Germinal center (tissue), 1 donor: ENCODE measurements around the gene SUGP2.

Experiments used
- DNase-seq: peaks from one replicate; pipeline ENCODE4 v3.0.0; 2012; ENCODE audit warnings: mixed read lengths, low spot score

Gene SUGP2

GRCh38 chr19:18951721-18952281, 81.5 kb downstream of the SUGP2 start:
- no peak for DNase-seq

DNA sequence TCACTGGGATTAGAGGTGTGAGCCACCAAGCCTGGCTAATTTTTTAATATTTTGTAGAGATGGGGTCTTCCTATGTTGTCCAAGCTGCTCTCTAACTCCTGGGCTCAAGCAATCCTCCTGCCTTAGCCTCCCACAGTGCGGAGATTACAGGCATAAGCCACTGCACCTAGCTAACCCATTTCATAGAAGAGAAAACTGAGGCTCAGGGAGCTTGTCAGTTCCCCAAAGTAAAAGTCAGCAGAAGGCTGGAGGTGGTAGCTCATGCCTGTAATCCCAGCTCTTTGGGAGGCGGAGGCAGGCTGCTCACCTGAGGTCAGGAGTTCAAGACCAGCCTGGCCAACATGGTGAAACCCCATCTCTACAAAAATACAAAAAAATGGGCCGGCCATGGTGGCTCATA, 83.5 kb downstream of the SUGP2 start:
- no peak for DNase-seq

DNA sequence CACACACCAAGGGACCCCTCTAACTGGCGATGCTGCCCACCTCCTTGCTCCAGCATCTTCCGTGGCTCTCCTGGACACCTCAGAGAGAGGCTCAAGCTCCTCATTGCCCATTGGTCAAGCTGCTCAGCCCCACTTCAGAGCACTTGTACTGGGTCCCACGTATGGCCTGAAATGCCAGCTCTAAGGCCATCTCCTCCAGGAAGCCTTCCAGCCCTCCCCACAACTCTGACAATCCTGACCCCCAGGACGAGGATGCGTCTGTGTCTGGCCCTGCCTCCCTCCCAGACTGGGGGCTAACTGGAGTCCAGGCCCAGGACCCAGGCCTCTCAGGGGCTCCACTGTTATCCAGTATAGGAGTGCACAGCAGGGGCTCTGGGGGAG, 84.4 kb downstream of the SUGP2 start:
- DNase-seq = no peak

DNA sequence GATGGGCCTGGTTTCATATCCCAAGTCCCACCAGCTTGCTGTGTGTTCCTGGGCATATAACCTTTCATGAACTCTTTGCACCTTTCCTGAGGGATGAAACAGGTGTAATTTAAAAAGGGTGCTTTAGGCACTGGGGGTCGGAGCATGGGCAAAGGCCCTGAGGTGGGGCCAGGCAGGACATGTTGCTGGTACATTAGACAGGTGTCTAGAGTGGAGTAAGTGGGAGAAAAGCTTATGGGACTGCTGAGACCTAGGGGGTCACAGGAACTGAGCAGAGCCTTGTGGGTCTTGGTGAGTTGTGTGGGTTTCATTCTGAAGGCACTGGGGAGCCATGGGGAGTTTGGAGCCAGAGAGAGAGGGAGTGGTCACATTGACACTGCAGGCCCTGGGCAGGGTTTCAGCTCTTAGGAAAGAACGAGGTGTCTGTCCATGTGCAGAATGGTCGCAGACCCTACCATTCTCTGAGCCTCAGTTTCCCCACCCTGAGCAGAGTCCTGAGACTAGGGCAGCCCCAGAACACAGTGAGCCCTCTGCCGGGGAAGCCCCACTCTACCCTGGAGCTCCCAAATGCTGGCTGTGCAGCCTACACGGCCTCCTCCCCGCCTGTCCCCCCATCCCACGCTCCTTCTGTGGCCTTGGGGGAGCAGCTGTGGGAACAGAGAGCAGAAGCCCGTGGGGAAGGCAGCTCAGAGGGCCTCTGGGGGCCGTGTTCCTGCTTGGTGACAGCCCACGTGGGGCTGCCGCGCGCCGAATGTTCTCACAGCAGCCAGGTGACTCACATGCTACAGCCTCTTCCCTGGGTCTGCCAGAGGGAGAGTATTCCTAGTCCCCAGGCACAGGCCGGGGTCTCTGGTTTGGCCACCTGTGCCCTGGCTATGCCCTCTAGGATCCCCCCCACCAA, 85.0 kb downstream of the SUGP2 start:
- no peak for DNase-seq

GRCh38 chr19:18946918-18947317, 86.4 kb downstream of the SUGP2 start:
- peak; percentile 50 for DNase-seq

DNA sequence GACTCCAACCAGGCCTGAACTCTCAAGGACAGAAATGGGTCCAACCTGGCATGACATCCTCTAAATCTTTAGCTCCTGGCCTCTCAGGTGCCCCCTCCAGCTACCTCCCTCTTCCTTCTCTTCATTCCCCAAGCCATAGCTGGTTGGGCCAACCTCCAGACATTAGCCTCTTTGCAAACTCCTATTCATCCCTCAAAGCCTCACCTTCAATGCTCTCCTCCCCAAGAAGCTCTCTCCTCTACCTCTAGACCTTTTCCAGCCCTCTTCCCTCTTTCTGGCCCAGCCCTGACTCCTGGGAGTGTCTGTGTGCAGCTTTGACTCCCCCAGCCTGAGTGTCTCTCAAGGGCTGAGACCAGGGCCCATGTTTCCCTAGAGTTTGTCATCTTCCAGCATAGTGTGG, 87.0 kb downstream of the SUGP2 start:
- DNase-seq = no peak

GRCh38 chr19:18945297-18945696, 88.0 kb downstream of the SUGP2 start:
- DNase-seq = no peak

- no peak for DNase-seq
Observed at GRCh38 chr19:18943465-18943864, 89.9 kb downstream of the SUGP2 start.

- DNase-seq = no peak
Observed at GRCh38 chr19:18942692-18943091, 90.6 kb downstream of the SUGP2 start.

- no peak for DNase-seq
Observed at GRCh38 chr19:18941628-18942354, 91.5 kb downstream of the SUGP2 start.
